ENCODE measurements around the gene MTR. TPM values are rescaled to one million over a fixed set of nuclear protein-coding genes. Genes with fewer than 3 reads are reported as not detected.

Gene MTR
- total RNA-seq, 1 experiment from 2014 or later, result 24.6 TPM

GRCh38 chr1:236821091-236821627 is 26.1 kb downstream of the MTR start:
- POLR2A ChIA-PET, result no interaction called here
- no peaks in the 10 kb centered on the region for H3K79me2 ChIP-seq (ENCODE audit: insufficient read depth, low read length)
- no peaks in the 10 kb centered on the region for H3K9me2 ChIP-seq (ENCODE audit: insufficient read depth)
- no peak for DNase-seq (ENCODE audit: low read depth, low spot score)
- H3K9ac ChIP-seq (ENCODE audit: low read length), result no peak overlapping the region
- H3K9me3 ChIP-seq (ENCODE audit: control insufficient read depth in 1 of 2, insufficient read depth in 1 of 2, low read depth in 1 of 2, low read length in 2 of 2), result no peaks in the 10 kb centered on the region
- TF ChIP-seq SP1 (IDR thresholded peaks at IDR 0.05; ENCODE audit: low read depth), result no peak
- RAD21 ChIA-PET (ENCODE audit: low non-redundant PET in 1 of 2, low total read pairs in 2 of 2, uncharacterized antibody in 2 of 2, unreplicated experiment in 2 of 2), result no interaction called here
- no peaks in the 10 kb centered on the region for H3K27me3 ChIP-seq (ENCODE audit: insufficient read depth, low read length)
- peaks cover 3 to 7% of the 10 kb centered on the region in 2 experiments; a peak in 3 of 4 replicates for H3K36me3 ChIP-seq (ENCODE audit: control insufficient read depth in 1 of 2, insufficient read depth in 2 of 2, low read length in 2 of 2)
- H3K4me3 ChIP-seq (replicated peaks in 1 of 2; ENCODE audit: low read depth in 1 of 2, low read length in 2 of 2), result no peak overlapping the region
- intact Hi-C loops (cut with micrococcal nuclease), result no loop called here
- BruUV-seq (replicated peaks), result no TSS peak
- no peak overlapping the region for H2AFZ ChIP-seq (ENCODE audit: low read depth, low read length, poor library complexity, severe bottlenecking)
- no peaks in the 10 kb centered on the region for H4K20me1 ChIP-seq (ENCODE audit: insufficient read depth)
- ATAC-seq, result no peak
- no peak overlapping the region for H3K27ac ChIP-seq (ENCODE audit: low read depth, low read length)
- H3K4me1 ChIP-seq (ENCODE audit: control insufficient read depth in 1 of 2, insufficient read depth in 2 of 2, low read length in 2 of 2), result no peaks in the 10 kb centered on the region
- CTCF ChIA-PET, result no interaction called here
- H3K4me2 ChIP-seq (ENCODE audit: low read length), result no peak overlapping the region

GRCh38 chr1:236823559-236823958 is 28.5 kb downstream of the MTR start:
- Histone ChIP-seq H3K4me3 (replicated peaks in 1 of 2; ENCODE audit: low read depth in 1 of 2, low read length in 2 of 2) (no peak overlapping the region), H3K36me3 (ENCODE audit: control insufficient read depth in 1 of 2, insufficient read depth in 2 of 2, low read length in 2 of 2) (peaks cover 0 to 4% of the 10 kb centered on the region in 2 experiments; a peak in 1 of 4 replicates), H2AFZ (ENCODE audit: low read depth, low read length, poor library complexity, severe bottlenecking) (no peak overlapping the region), H3K9me3 (ENCODE audit: control insufficient read depth in 1 of 2, insufficient read depth in 1 of 2, low read depth in 1 of 2, low read length in 2 of 2) (no peaks in the 10 kb centered on the region), H4K20me1 (ENCODE audit: insufficient read depth) (no peaks in the 10 kb centered on the region), H3K4me1 (ENCODE audit: control insufficient read depth in 1 of 2, insufficient read depth in 2 of 2, low read length in 2 of 2) (no peaks in the 10 kb centered on the region), H3K27ac (ENCODE audit: low read depth, low read length) (no peak overlapping the region), H3K4me2 (ENCODE audit: low read length) (no peak overlapping the region), H3K9me2 (ENCODE audit: insufficient read depth) (no peaks in the 10 kb centered on the region), H3K79me2 (ENCODE audit: insufficient read depth, low read length) (no peaks in the 10 kb centered on the region), H3K27me3 (ENCODE audit: insufficient read depth, low read length) (no peaks in the 10 kb centered on the region), H3K9ac (ENCODE audit: low read length) (no peak overlapping the region)
- ATAC-seq (no peak), DNase-seq (ENCODE audit: low read depth, low spot score) (no peak)
- RAD21 ChIA-PET (ENCODE audit: low non-redundant PET in 1 of 2, low total read pairs in 2 of 2, uncharacterized antibody in 2 of 2, unreplicated experiment in 2 of 2), result no interaction called here
- POLR2A ChIA-PET, result interaction anchor here (1.0 kb wide), 1 partner anchor 28 kb away, joined by 3 read pairs; the partner anchor contains the start of gene MTR
- intact Hi-C loops (cut with micrococcal nuclease), result no loop called here
- no TSS peak for BruUV-seq (replicated peaks)
- CTCF ChIA-PET, result no interaction called here
- TF ChIP-seq, protein P1, sequence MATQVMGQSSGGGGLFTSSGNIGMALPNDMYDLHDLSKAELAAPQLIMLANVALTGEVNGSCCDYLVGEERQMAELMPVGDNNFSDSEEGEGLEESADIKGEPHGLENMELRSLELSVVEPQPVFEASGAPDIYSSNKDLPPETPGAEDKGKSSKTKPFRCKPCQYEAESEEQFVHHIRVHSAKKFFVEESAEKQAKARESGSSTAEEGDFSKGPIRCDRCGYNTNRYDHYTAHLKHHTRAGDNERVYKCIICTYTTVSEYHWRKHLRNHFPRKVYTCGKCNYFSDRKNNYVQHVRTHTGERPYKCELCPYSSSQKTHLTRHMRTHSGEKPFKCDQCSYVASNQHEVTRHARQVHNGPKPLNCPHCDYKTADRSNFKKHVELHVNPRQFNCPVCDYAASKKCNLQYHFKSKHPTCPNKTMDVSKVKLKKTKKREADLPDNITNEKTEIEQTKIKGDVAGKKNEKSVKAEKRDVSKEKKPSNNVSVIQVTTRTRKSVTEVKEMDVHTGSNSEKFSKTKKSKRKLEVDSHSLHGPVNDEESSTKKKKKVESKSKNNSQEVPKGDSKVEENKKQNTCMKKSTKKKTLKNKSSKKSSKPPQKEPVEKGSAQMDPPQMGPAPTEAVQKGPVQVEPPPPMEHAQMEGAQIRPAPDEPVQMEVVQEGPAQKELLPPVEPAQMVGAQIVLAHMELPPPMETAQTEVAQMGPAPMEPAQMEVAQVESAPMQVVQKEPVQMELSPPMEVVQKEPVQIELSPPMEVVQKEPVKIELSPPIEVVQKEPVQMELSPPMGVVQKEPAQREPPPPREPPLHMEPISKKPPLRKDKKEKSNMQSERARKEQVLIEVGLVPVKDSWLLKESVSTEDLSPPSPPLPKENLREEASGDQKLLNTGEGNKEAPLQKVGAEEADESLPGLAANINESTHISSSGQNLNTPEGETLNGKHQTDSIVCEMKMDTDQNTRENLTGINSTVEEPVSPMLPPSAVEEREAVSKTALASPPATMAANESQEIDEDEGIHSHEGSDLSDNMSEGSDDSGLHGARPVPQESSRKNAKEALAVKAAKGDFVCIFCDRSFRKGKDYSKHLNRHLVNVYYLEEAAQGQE (IDR thresholded peaks at IDR 0.05; ENCODE audit: low read depth), result no peak
- no peak for TF ChIP-seq SP1 (IDR thresholded peaks at IDR 0.05; ENCODE audit: low read depth)
- TF ChIP-seq SIN3A (IDR thresholded peaks at IDR 0.05; ENCODE audit: low read depth), result no peak
- no peak for TF ChIP-seq YY1 (IDR thresholded peaks at IDR 0.05; ENCODE audit: extremely low read depth, insufficient replicate concordance, low read depth, low read length)
- TF ChIP-seq CBX3 (IDR thresholded peaks at IDR 0.05; ENCODE audit: low read depth), result no peak
- TF ChIP-seq EZH2 (IDR thresholded peaks at IDR 0.05), result no peak
- no peak for TF ChIP-seq EGR1 (IDR thresholded peaks at IDR 0.05; ENCODE audit: low read depth)
- TF ChIP-seq TCF7L2 (IDR thresholded peaks at IDR 0.05; ENCODE audit: borderline replicate concordance, extremely low read depth, insufficient read depth, insufficient read length), result no peak
- TF ChIP-seq ZNF274 (IDR thresholded peaks at IDR 0.05; ENCODE audit: low read depth, low read length), result no peak

Measured in HCT116 (cell line).